NCI-H128 (cell line): ENCODE data around the gene RIOK2.

ENCODE experiments used
- DNase-seq: peaks from one replicate; lab custom pipeline; 2025; ENCODE audit not compliant: unreplicated experiment; lab: John Stamatoyannopoulos, UW

Gene RIOK2

GRCh38 chr5:97127727-97128126 lies 55.3 kb downstream of the RIOK2 start:
- DNase-seq, result no peak

GRCh38 chr5:97125125-97125683 lies 57.8 kb downstream of the RIOK2 start:
- no peak for DNase-seq

DNA sequence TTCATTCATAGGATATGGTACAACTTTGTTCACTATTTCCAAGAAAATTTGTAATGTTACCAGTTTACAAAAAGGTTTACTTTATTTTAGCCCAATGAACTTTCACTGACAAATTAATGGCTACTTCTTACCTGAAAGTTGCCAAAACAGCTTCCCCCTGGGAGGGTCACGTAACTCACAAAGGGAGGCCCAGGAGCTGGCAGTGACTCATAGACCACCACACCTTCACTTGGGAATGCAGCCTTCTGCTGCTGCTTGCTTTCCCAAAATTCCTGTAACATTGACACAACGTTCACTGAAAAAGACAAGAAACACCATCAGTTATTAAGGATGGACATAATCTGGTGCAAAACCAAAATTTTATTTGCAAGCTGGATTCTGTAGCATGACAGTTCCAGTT lies 58.7 kb downstream of the RIOK2 start:
- DNase-seq, result no peak

DNA sequence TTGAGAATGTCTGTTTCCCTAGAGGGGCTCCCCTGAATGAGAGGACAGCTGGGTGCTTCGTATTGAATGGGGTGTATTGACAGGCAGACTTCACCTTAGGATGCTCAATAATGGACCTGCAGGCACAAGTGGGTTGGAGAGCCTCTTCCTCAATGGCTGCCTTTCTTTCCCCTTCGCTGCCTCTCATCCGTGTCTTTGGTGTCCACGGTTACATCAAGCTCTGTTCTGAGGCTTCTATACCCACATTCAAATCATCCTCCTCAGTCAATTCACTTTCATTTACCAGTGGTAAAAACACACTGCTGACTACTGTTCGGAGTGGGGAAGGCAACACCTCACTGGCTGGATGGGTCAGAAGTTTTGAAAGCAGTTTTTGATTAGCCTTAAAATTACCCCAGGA lies 61.2 kb downstream of the RIOK2 start:
- DNase-seq, result no peak

DNA sequence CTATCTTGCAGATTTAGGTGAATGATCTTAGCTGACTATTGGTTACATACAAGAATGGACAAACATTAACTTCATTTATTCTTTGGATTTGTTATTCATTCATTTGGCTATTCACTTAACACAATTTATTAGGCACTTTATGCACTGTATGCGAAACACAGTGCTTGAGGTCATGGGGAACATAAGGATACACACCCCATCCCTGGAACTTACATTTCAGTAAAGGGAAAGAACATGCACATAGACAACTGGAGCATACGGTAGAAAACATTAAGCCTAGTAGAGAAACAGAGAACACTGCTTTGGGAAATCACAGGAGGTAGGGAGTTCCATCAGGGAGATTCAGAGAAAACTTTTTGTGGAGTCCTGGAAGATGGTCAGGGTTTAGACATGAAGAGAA lies 62.9 kb downstream of the RIOK2 start:
- DNase-seq, result no peak

DNA sequence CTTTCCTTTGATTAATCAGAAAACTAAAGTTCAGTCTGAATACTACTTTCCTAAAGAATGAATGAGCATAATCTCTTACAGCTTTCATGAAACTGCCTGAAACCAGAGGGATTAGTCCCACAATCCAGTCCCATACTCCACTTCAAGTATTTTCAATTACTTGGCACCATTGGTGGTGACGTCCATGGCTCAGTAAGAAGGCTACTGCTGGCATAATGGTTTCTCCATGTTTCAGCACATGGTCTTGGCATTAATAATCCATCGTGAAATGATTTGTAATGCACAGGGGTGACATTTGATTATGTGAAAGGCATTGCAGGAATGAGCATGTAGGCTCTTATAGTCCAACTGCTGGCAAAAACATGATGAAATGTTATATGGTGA lies 64.0 kb downstream of the RIOK2 start:
- DNase-seq, result no peak

DNA sequence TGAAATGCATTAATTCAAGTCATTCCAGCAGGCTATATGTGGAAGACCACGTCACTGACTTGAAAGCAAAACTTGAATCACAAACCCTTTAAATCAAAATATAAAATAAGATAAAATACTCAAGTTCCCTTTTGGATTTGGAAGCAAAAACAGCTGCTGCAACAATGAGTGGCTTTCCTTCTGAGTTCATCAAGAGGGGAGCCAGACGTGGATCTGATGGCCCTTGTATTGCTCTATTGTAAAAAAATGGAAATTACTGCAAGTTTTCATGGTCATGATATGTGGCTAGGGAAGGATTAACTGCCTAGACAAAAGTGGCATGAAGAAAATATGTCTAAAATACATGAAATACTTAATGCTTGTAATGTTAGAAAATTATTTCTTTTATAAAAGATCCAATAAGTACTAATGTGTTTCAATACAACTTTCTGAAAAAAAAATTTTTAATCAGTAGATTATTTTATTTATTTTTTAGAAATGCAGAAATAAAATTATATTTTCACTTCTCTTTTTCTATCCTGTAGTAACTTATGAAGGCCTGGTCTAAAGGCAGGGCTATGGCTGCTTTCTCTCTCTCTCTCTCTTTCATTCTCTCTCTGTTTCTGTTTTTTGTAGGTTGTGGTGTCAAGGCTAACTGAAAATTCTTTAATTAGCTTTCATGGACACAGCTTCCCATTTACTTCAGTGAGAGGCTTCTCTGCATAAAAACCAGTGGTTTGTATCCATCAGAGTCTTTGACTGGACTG lies 64.6 kb downstream of the RIOK2 start:
- DNase-seq, result no peak

DNA sequence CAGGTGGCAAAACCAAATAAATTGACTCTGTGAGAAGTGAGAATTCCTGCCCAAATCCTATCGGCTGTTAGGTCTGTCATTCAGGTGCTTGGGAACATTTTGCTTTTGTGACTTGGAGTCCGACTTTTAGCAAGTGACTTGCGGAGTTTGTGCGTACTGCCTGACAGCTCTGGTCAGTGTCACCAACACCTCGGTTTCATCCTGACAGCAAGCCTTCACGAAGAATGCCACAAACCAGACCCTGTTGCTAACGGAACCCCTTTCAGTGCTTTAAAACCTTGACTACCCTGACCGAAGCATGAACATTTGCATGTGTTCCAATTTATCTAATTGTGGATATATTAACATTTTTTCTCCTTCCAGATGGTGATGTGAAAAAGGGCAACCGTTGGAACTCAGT lies 67.1 kb downstream of the RIOK2 start:
- no peak for DNase-seq

DNA sequence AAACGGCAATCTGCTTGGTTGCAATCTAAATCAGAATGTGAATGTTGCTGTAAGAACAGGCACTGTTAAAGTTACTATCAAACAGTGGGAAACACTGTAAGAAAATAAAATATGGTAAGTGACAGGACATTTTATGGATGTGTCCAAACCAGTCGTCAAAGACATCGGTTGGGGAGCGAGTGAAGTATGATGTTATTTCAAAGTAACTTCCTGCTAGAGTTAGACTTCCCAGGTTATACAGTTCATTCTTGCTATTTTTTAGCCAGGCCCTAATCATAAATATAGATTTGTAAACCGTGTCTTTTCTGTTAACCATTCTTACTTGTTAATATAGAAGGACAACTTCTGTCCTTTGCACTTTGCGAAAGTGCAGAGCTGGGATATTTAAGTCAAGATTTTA lies 70.8 kb downstream of the RIOK2 start:
- DNase-seq, result no peak

GRCh38 chr5:97111616-97112015 lies 71.4 kb downstream of the RIOK2 start:
- no peak for DNase-seq

DNA sequence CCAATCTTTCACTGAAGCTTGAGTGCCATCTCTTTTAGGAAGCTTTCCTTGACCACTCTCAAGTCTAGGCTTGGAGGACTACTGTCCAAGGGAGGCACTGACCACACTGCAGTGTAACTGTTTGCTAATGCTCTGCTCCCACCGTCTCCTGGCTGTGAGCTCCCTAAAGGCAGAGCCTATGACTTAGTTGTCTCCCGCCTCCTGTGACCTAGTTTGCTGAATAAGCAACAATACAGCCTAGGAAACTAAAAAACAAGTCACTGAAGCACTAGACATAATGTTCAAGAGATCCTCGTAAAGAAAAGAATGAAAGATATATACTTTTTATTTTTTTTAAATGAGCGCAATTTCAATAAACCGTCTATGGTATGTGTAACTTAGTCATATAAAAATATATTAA lies 72.0 kb downstream of the RIOK2 start:
- no peak for DNase-seq
